Lower leg skin (tissue), 3 donors: ENCODE data around the gene SPATA3.
A peak's percentile ranks its signal among the peaks of the same experiment; 100 is the strongest.

Experiments used
- CTCF ChIP-seq, 3 donors: fragments of 450-650 bp; IDR thresholded peaks; one replicate each; pipeline ENCODE4 v1.5.1; 2016; ENCODE audit warnings: antibody characterized with exemption in 3 of 3, mild to moderate bottlenecking in 3 of 3, moderate library complexity in 2 of 3
- POLR2A ChIP-seq, 2 donors: fragments of 450-650 bp; IDR thresholded peaks; one replicate each; pipeline ENCODE4 v1.6.1; 2016 to 2017; ENCODE audit warnings: antibody characterized with exemption in 2 of 2, mild to moderate bottlenecking in 1 of 2, moderate library complexity in 1 of 2

GRCh38 chr2:231039821-231040364 lies 44.0 kb downstream of the SPATA3 start:
- TF ChIP-seq CTCF (IDR thresholded peaks at IDR 0.05) = peak in 1 of 3 donors; percentile 21
- TF ChIP-seq POLR2A (IDR thresholded peaks at IDR 0.05) = no peak
